Stimulated activated CD4-positive, alpha-beta T cell treated with anti-CD3 and anti-CD28 coated beads, Interleukin-12 subunit alpha, Interleukin-12 subunit beta, amount 100 ng/mL, for 4 hours (primary cell): ENCODE results near the gene PRR22.
"Not testable (repeated sequence)": the region's sequence is repeated elsewhere in the genome, so short reads cannot be mapped to it uniquely, and the experiment has no call there.

Source experiments
- DNase-seq: peaks from one replicate; pipeline ENCODE4 v3.0.0-alpha.2; 2020

The PRR22 gene

DNA sequence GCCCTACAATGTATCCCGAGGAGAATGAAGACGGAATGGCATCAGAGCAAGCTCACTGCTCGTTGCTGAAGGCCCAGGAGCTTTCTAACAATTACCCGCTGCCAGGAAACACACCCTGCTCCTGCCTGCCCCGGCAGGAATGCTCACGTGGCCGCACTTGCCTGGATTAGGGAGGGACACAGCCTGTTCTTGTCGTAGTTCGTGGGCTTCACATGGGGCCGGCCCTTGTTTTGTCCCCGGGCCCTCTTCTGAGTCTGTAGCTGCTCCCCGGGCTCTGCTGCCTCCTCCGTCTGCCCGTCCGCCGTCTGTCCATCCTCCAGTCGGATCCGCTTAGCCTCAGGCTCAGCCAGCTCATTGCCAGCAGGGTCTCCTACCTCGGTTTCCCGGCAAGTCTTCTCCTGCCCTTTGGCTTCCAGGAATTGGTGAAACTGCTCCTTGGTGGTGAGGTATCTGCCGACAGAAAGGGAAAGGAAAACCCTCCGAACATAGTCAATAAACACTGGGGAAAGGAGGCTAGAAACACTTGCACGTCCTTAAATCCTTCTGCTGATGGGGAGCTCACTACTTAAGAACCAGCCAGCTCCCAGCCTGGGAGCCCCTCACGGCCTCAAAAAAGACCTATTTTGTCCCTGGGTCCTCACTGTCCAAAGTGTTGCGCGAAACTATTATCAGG is 5.5 kb upstream of the PRR22 start:
- no peak for DNase-seq

DNA sequence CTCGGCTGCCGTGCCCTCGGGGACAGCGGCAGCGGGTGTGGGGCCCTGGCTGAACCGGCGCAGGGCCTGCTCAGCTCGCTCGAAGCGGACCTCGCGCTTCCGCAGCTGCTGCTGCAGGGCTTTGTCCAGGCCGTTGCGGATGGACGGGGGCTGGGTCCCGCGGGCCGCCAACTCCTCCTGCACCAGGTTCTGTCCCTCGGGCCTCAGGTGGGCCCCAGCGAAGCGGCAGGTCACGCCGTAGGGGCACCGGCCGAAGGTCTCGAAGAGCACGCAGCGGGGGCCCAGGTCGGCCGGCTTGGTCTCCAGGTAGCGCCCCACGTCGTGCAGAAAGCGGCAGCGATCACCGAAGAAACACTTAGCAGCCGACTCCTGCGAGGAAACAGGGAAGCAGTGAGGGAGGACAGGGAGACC is 4.8 kb upstream of the PRR22 start:
- DNase-seq: no peak

DNA sequence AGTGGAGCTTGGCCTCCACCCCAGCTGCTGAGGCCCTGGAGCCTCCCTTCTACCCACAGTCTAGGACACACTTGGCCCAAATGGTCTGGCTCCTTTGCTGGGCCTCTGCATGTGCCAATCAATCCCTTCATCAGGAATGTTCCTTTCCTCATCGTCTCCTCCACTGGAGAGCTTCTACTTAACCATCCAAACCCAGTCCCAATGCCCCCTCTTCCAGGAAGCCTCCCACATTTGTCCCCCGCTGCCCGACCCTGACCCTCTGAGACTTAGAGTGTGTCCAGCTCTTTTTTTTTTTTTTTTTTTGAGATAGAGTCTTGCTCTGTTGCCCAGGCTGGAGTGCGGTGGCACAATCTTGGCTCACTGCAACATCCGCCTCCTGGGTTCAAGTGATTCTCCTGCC is 3.9 kb upstream of the PRR22 start:
- no peak for DNase-seq

DNA sequence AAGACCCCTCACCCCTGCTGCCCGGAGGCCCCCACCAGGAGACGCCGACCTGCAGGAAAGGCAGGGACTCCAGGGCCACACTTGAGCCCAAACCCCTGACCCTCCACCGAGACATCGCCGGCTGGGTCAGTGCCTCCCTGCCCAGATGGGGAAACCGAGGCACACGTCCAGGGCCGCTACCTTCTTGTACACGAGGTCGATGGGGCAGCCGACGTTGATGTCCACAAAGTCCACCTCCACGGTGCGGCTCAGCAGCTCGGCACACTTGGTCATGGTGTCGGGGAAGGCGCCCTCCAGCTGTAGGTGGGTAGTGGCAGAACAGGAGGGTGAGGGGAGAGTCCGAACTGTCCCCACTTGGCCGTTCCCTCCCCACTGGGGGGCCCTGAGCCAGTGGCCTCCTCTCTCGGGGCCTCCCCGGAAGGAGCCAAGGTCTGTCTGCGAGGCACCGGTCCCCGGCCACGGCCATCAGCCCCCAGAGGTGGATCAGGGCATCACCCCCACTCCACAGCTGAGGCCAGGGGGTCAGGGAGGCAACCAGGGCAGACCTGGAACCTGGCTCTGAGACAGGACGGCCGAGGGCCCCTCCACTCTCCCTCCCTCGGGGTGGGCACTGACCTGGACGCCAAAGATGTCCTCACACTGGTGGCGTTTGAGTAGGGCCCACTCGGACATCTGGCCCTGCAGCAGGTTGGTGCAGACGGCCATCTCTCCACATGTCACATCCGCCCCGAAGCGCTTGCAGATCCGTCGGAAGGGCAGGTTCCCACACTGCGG is 3.0 kb upstream of the PRR22 start:
- DNase-seq: no peak

DNA sequence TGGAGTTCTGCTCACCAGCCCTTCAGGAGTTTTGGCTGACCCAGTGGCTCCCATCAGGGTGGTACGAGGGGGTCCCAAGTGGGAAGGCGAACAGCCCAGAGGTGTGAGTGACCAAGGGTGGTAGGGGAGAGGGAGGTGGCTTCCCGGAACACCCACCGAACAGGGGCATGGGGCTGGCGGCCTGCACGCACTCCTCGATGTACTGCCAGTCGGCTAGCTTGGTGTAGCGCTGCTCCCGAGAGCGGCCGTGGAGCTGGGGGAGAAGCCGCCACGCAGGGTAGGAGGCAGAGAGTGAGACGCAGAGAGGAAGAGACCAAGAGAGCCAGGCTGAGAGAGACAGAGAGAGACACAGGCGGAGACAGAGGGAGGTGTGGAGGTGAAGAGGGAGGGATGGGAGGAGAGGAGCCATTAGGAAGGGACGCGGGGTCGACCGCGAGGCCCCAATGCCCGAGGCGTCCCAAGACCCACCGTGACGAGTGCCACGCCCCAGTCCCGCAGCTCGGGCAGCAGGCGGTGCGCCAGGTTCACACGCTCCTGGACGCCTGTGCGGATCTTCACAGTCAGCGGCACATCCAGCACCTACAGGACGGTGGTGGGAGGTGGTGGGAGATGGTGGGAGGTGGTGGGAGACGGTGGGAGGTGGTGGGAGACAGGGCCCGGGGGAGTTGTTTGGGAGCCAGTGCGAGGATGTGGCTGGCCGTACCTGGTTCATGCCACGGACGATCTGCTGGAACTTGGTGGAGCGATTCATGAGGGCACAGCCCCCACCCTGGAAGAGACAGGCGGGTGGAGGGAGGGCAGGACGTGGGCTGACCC is 2.3 kb upstream of the PRR22 start:
- DNase-seq: no peak

DNA sequence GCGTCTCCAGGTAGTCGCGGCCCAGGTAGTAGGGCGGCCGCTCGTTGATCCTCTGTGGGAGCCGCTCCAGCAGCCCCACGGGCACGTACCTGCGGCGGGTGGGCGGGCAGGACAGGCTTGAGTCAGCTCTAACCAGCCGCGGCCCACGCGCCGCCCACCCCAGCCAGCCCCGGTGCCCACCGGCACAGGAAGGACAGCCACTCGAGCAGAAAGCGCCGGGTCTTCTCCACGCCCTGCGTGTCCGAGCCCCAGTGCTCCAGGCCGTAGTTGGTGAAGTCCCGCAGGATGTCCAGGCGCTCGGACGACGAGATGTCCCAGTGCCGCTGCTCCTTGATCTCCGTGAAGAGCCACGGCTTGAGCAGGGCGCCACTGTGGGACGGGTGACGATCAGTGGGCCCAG is 877 bp upstream of the PRR22 start:
- DNase-seq: no peak

DNA sequence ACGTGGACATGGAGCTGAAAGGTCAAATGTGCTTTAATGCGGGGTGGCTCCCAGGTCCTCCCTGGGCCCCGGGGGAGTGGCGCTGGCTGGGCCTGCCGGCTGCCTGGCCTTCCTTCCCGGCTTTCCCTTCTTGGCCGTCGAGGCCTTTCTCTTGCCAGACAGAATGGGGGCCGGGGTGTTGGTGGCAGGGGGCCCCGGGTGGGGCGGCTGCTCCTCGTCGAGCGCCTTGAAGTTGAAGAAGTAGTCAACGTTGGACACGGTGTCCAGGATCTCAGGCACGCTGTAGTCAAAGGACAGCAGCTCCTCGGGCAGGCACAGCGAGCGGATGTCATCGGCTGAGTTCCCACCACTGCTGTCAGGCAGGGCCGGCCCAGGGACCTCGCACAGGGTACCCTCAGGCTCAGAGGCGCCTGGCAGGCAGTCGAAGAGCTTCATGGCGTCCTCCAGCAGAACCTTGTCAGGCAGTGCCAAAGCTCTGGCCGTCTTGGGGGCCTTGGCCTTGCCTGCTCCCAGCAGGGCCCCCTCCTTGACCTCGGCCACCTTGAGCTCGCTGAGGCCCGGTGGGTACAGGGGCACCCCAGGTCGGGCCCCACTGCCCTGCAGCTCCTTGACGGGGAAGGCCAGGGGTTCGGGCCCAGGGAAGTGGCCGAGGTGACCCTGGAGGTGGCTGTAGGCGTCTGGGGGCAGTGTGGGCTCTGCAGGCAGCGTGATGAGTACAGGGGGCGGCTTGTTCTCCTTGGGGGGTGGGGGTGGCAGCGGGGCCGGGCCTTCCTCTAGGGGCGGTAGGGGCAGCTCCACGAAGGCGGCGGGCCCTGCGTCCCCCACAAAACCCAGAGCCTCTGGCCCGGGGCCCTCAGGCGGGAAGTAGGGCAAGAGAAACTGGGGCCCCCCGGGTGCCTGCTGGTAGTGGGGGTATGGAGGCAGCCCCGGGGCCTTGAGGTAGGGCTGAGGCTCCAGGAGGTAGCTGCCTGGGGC is 1.3 kb downstream of the PRR22 start:
- no peak for DNase-seq

DNA sequence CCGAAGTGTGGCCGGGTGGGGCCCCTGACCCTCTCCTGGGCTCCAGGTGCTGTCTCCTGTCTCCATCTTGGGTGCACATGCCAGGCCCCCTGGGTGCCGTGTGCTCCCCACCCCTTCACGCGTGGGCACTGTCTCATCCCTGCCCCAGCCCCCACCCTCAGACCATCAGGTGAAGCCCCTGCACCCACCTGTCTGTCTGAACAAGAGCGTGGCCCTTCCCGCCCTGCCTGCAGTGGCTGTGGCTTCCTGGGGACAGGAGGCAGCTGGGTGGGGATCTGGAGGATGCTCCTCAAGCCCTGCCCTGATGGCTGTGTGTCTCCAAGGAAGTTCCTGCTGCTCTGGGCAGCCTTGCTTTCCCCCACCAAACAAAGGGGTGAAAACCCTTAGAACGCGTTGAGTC is 2.2 kb downstream of the PRR22 start:
- no peak for DNase-seq

DNA sequence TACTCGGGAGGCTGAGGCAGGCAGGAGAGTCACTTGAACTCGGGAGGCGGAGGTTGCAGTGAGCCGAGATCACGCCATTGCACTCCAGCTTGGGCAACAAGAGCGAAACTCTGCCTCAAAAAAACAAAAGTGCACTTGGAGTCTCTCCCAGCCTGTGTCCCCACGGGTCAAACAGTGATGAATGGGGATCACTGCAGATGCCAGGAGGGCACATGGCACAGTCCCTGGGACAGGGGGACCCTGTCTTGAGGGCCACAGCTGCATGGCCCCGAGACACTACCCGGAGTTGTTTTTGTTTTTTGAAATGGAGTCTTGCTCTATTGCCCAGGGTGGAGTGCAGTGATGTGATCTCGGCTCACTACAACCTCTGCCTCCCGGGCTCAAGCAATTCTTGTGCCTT is 3.6 kb downstream of the PRR22 start:
- DNase-seq: not testable (repeated sequence)

DNA sequence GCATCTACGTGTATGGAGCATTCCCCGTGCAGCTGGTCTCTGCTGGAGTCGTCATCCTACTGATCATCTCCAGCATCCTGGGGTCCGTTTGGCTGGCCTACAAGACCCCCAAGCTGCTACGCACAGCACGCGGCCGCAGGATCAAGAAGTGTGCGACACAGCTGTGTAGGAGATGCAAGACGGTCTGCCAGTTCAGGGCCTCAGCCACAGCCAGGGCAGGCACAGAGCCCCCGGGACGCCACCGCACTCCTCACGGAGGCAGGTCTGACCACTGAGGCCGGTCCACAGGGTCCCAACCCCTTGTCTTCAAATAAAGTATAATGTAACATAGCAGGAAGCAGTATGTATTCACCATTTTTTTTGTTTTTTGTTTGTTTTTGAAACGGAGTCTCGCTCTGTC is 6.1 kb downstream of the PRR22 start:
- no peak for DNase-seq

DNA sequence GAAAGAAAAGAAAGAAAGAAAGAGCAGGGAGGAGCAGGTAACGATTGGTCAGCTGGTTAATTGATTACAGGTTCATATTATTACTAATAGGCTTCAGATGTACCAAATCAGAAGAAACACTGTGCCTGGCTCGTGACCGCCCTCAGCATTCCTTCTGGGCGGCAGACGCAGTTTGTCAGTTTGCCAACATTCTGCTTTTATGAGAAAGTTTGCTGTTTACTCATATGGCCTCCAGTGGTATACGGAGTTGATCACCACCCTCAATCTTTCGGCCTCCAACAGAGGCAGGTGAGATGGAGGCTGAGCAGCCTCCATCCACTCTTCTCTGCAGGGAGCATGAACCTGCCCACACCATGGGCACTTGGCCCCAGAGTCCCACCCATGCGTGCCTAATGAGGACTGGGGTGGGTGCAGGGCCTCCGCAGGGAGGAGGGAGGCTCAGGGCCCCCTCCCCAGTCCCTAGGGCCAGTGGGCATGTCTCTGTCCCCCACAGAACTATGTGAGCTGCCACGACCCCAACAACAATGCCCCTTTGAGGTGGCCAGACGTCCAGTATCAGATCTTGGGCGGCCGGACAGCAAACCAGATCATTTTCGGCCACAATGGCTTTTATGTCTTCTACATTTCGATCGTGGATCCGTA is 8.8 kb downstream of the PRR22 start:
- DNase-seq: no peak

DNA sequence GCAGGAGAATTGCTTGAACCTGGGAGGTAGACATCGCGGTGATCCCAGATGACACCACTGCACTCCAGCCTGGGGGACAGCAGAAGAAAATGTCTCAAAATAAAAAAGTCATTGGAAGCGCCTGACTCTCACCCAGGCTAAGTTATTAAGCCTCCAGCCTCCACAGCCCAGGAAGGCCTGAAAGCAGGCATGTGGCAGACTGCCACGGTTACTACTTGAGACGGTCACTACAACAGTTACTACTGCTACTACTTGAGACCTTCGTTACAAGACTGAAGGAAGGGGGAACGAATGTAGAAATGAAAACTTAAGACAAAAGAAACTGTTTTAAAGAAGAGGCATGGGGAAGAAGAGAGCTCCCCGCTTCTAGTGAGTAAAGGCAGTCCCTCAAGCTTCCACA is 9.6 kb downstream of the PRR22 start:
- DNase-seq: no peak

DNA sequence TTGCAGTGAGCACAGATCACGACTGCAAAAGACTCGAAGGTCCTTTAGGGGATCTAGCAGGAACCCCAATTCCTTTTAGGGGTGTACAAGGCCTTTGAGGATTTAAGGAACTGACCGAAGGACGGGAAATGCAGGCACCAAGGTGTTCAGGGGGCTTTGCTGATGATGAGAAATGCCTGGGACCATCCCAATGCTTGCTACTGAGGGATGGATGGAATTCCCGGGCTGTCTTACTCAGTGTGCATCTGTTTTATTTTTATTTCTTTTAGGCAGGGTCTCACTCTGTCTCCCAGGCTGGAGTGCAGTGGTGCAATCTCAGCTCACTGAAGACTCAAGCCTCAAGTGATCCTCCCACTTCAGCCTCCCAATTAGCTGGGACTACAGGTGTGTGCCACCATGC is 11.3 kb downstream of the PRR22 start:
- DNase-seq: no peak

DNA sequence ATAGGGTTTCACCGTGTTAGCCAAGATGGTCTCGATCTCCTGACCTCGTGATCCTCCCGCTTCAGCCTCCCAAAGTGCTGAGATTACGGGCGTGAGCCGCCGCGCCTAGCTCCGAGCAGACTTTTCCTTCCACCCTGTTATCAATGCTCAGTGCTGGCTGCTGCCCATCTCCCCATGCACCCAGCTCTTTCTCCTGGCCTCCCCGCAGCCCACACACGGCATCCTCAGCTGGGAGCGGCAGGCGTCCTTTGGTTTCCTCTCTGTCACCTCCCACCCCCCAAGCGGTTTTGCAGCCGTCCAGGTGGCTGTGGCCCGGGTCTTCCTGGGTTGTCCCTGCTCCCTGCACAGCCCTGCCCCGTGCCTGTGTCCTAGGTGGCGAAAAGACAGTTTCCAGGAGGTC is 12.1 kb downstream of the PRR22 start:
- no peak for DNase-seq

DNA sequence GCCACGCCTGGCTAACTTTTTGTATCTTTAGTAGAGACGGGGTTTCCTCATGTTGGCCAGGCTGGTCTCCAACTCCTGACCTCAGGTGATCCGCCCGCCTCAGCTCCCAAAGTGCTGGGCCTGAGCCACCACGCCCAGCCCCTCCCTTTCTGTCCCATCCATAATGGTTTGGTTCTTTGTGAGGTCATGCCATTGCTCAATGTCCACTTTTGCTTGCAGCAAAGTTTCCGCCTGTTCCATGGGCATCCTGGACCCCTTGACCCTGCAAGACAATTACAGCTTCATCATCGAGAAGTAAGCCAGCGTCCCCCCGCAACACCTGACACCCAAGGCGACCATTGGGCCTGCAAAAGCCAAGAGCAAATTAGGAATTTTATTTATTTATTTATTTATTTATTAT is 16.6 kb downstream of the PRR22 start:
- DNase-seq: no peak

DNA sequence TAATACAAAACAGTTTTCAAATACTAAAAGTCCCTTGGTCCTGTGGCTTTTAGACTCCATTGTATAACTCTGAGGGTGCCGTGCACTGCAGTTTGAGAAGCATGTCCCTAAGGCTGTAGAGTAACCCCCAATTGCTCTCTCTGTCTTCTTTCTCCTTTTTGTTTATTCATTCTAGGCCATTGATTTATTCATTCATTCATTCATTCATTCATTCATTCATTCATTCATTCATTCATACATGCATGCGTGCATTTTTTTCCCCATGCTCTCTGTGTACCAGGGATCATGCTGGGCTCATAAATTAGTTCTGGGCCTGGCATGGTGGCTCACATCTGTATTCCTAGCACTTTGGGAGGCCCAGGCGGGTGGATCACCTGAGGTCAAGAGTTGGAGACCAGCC is 19.3 kb downstream of the PRR22 start:
- no peak for DNase-seq

DNA sequence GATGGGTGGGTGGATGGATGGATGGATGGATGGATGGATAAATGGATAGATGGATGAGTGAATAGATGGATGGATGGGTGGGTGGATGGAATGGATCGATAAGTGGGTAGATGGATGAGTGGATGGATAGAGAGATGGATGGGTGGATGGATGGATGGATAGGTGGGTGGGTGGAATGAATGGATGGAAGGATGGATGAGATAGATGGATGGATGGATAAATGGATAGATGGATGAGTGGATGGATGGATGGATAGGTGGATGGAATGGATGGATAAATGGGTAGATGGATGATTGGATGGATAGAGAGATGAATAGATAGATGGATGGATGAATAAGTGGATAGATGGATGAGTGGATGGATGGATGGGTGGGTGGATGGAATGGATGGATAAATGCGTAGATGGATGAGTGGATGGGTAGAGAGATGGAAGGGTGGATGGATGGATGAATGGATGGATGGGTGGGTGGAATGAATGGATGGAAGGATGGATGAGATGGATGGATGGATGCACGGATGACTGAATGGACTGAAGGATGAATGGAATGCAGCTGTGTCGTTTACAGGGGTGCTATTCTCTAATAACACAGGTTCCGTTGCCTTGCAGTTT is 21.8 kb downstream of the PRR22 start:
- no peak for DNase-seq

DNA sequence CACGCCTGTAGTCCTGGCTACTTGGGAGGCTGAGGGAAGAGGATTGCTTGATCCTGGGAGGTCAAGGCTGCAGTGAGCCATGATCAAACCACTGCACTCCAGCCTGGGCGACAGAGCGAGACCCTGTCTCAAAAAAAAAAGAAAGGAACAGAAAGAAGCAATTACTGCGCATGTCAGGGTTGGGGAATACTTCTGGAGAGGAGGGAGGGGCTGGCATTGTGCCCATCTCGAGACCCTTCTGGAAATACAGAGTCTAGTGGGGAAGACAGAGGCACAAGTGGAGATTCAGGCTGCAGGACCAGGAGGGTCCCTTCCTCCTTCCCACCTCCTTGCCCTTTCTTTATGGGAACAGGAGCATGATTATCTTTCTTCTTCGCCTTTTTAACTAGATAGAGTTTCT is 30.8 kb downstream of the PRR22 start:
- DNase-seq: no peak

DNA sequence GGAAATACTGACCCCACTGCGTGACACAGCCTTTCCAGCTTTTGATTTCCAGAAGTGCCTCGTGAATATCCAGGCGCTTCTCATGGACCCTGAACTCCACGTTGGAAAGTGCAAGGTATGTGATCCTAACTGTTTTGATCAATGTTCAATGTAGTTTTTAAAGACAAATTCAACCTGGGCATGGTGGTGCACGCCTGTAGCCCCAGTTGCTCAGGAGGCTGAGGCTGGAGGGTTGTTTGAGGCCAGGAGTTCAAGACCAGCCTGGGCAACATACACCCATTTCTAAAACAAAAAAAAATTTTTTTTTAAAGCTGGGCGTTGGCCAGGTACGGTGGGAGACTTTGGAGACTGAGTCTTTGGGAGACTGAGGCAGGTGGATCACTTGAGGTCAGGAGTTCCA is 32.8 kb downstream of the PRR22 start:
- no peak for DNase-seq

DNA sequence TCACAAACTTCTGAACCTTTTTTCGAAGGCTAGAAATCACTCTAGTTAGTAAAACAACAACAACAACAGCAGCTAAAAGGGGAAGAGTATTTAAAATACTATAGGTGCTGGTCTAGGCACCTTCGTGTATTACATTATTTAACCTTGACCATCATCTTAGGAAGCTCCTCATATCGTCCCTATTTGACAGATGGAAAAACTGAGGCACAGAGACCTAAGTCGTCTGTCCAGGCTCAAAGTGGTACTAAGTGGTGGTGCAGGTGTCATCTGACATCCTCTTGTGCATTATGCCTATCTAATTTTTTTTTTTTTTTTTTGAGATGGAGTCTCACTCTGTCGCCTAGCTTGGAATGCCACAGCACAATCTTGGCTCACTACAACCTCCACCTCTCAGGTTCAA is 35.0 kb downstream of the PRR22 start:
- DNase-seq: no peak

DNA sequence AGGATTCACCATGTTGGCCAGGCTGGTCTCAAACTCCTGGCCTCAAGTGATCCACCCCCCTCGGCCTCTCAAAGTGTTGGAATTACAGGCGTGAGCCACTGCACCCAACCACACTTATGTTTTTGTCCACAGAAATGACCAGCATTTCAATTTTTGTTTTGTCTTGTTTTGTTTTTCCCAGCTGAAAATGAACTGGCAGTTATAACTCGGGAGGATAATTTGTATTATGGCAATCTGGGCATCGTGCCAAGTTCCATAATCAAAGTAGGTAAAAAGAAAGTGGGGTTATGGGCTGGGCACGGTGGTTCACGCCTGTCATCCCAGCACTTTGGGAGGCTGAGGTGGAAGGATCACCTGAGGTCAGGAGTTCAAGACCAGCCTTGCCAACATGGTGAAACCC is 35.6 kb downstream of the PRR22 start:
- not testable (repeated sequence) for DNase-seq

DNA sequence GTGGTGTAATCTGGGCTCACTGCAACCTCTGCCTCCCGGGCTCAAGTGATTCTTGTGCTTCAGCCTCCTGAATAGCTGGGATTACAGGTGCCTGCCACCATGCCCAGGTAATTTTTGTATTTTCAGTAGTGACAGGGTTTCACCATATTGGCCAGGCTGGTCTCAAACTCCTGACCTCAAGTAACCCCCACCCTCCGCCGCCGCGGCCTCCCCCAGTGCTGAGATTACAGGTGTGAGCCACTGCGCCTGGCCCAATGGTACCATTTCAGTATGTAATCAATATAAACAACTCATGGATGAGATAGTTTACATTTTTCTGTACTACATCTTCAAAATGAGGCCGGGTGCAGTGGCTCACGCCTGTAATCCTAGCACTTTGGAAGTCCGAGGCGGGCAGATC is 39.5 kb downstream of the PRR22 start:
- not testable (repeated sequence) for DNase-seq
